Pancreas (tissue), 10 donors: ENCODE results near the gene PRDM16. TPM values are rescaled to one million over a fixed set of nuclear protein-coding genes. Genes with fewer than 3 reads are reported as not detected.

Source experiments
- ATAC-seq, 4 donors: fragments of 200-7000 bp; cut with Tn5 transposase; one replicate each; pipeline versions ENCODE4 v1.8.0 to v1.9.1; 2020; ENCODE audit warnings: mild to moderate bottlenecking in 4 of 4, moderate library complexity in 4 of 4
- DNase-seq, 6 donors: peaks; one replicate each; pipeline ENCODE4 v3.0.0-alpha.2; 2020
- FAIRE-seq: peaks from 2 replicates; lab custom pipeline; 2012; peaks lifted over from hg19 to GRCh38; lab: Jason Lieb, UNC
- H3K27ac ChIP-seq, 4 donors: fragments of 200-600 bp; sonication (generic); 1 replicate in 3 of 4; 2 replicates in 1 of 4; pipeline versions ENCODE4 v1.5.0 to v1.8.0; 2020
- H3K27me3 ChIP-seq, 4 donors: fragments of 200-600 bp; one replicate each; pipeline ENCODE4 v1.8.0; 2021
- H3K36me3 ChIP-seq, 3 donors: fragments of 200-600 bp; sonication (generic) in 1 of 3; one replicate each; pipeline versions ENCODE4 v1.5.0 to v1.8.0; 2020 to 2021
- H3K4me1 ChIP-seq, 3 donors: fragments of 200-600 bp; one replicate each; pipeline ENCODE4 v1.8.0; 2021
- H3K4me3 ChIP-seq, 4 donors: fragments of 200-600 bp; sonication (generic) in 2 of 4; one replicate each; pipeline versions ENCODE4 v1.5.0 to v1.8.0; 2020 to 2021
- H3K9me3 ChIP-seq, 4 donors: fragments of 200-600 bp; one replicate each; pipeline ENCODE4 v1.8.0; 2021
- CTCF ChIP-seq, 4 donors: fragments of 200-600 bp; sonication (generic) in 3 of 4; IDR thresholded peaks; one replicate each; pipeline versions ENCODE4 v1.5.0 to v1.8.0; 2021; ENCODE audit warnings: antibody characterized with exemption in 4 of 4
- WGBS, 2 donors: extraction: QIAGEN DNeasy Blood & Tissue Kit; methylation state at CpG; one replicate each; pipeline ENCODE4 v1.1.7; 2013; 5-methylcytosine and 5-hydroxymethylcytosine counted together
- intact Hi-C, 3 donors: fragments of 100-400 bp; cut with DNase I; formaldehyde crosslinking; loops; one replicate each; pipeline versions ENCODE4 v1.11.1 to v1.14.2; 2022
- polyA plus RNA-seq, 2 donors: library from polyadenylated mRNA; stranded (reverse); fragments of 200-250 nt; gene quantifications; one replicate each; pipeline ENCODE4 v1.2.3, GENCODE V29; 2013
- total RNA-seq, 6 donors: library from RNA; stranded (reverse); fragmentation: NEBNext Ultra II Directional in 4 of 6; extraction: Animal tissue kit (Norgen Biotek cat#: 25700) in 4 of 6; gene quantifications; one replicate each; pipeline versions ENCODE4 v1.2.1 to v1.2.4, GENCODE V29; 2021 to 2023
- donor health status: healthy with polysubstance abuse.
- donor health status: DM: no; HTN: no; CAD: no; lungs with moderate emphysema.
- donor health status: DM: no; HTN: no; CAD: no.
- donor health status: control.
- donor health status: control.
- donor health status: Bipolar disorder and iron deficiency.
- donor health status: DM: yes; HTN: yes; CAD: no.
- donor health status: DM: no; HTN: no; CAD: no.
- donor health status: DM: no; HTN: no; CAD: no.
- donor health status: DM: yes; HTN: yes; CAD: no.

The PRDM16 gene
- total and polyA plus RNA-seq, 8 donors: 6.6 to 19.2 (median 14.9) TPM

GRCh38 chr1:3103967-3104677, 35.1 kb downstream of the PRDM16 start:
- 89% methylated on average over 14 to 16 of the region's 16 CpGs for WGBS, 2 donors
- intact Hi-C loops: no loop called here
- H3K27me3 ChIP-seq: no peaks in the 10 kb centered on the region
- H3K9me3 ChIP-seq: no peaks in the 10 kb centered on the region
- H3K27ac ChIP-seq: no peak overlapping the region
- no peak overlapping the region for H3K4me3 ChIP-seq
- no peak for FAIRE-seq
- no peak for ATAC-seq
- no peak for TF ChIP-seq CTCF (IDR thresholded peaks at IDR 0.05)
- no peaks in the 10 kb centered on the region for H3K36me3 ChIP-seq
- H3K4me1 ChIP-seq: peaks cover 0 to 3% (median 3%) of the 10 kb centered on the region in 3 donors
- no peak for DNase-seq

- Histone ChIP-seq H3K4me1 (peaks cover 0 to 3% (median 3%) of the 10 kb centered on the region in 3 donors), H3K36me3 (no peaks in the 10 kb centered on the region), H3K9me3 (no peaks in the 10 kb centered on the region), H3K27ac (peak overlapping the region in 2 of 4 donors; percentile 18 to 22), H3K27me3 (no peaks in the 10 kb centered on the region), H3K4me3 (no peak overlapping the region)
- WGBS, 2 donors: 69 to 75% methylated on average over 24 of the region's 24 CpGs
- no peak for TF ChIP-seq CTCF (IDR thresholded peaks at IDR 0.05)
- intact Hi-C loops: no loop called here
- FAIRE-seq (no peak), ATAC-seq (peak; percentile 33 to 79 (median 60)), DNase-seq (peak in 3 of 6 donors; percentile 35 to 60 (median 59))
These were observed 36.3 kb downstream of the PRDM16 start for GRCh38 chr1:3105167-3105863.

- H3K27ac ChIP-seq: no peak overlapping the region
- no peak overlapping the region for H3K4me3 ChIP-seq
- intact Hi-C loops: no loop called here
- no peaks in the 10 kb centered on the region for H3K27me3 ChIP-seq
- DNase-seq (no peak), ATAC-seq (peak in 1 of 4 donors; percentile 9), FAIRE-seq (no peak)
- no peaks in the 10 kb centered on the region for H3K36me3 ChIP-seq
- peaks cover 0 to 3% (median 2%) of the 10 kb centered on the region in 3 donors for H3K4me1 ChIP-seq
- no peaks in the 10 kb centered on the region for H3K9me3 ChIP-seq
- WGBS, 2 donors: 92 to 94% methylated on average over 8 of the region's 8 CpGs
- no peak for TF ChIP-seq CTCF (IDR thresholded peaks at IDR 0.05)
These were observed 37.2 kb downstream of the PRDM16 start for GRCh38 chr1:3106216-3106615.

- H3K9me3 ChIP-seq: no peaks in the 10 kb centered on the region
- H3K36me3 ChIP-seq: no peaks in the 10 kb centered on the region
- H3K4me3 ChIP-seq: no peak overlapping the region
- WGBS, 2 donors: 88% methylated on average over 7 of the region's 7 CpGs
- DNase-seq (no peak), FAIRE-seq (no peak), ATAC-seq (no peak)
- H3K4me1 ChIP-seq: peaks cover 0 to 4% (median 2%) of the 10 kb centered on the region in 3 donors
- intact Hi-C loops: no loop called here
- no peaks in the 10 kb centered on the region for H3K27me3 ChIP-seq
- H3K27ac ChIP-seq: no peak overlapping the region
- TF ChIP-seq CTCF (IDR thresholded peaks at IDR 0.05): no peak
These were observed 38.2 kb downstream of the PRDM16 start for GRCh38 chr1:3107201-3107600.
